Measurements from ENCODE around the gene PRPS2. TPM values are rescaled to one million over a fixed set of nuclear protein-coding genes. Genes with fewer than 3 reads are reported as not detected.

The PRPS2 gene
- total RNA-seq, 1 donor from 2014 or later: 24.8 TPM

GRCh38 chrX:12777670-12778069 lies 13.5 kb upstream of the PRPS2 start:
- no peak for TF ChIP-seq CTCF (conservative IDR thresholded peaks at IDR 0.05)
- Mint-ChIP-seq H3K27me3 (ENCODE audit: low read depth) (peaks cover 2% of the 10 kb centered on the region), H3K36me3 (ENCODE audit: low read depth) (no peaks in the 10 kb centered on the region), H3K4me1 (peaks cover 7% of the 10 kb centered on the region), H3K9me3 (peaks cover 6% of the 10 kb centered on the region), H3K4me3 (no peak overlapping the region), H3K27ac (ENCODE audit: unreplicated experiment) (no peak overlapping the region)
- no peak for DNase-seq (ENCODE audit: low read depth, low spot score)

GRCh38 chrX:12779534-12779933 lies 11.7 kb upstream of the PRPS2 start:
- Mint-ChIP-seq H3K27ac (ENCODE audit: unreplicated experiment) (no peak overlapping the region), H3K27me3 (ENCODE audit: low read depth) (no peaks in the 10 kb centered on the region), H3K4me3 (no peak overlapping the region), H3K36me3 (ENCODE audit: low read depth) (no peaks in the 10 kb centered on the region), H3K9me3 (peaks cover 8% of the 10 kb centered on the region), H3K4me1 (peaks cover 7% of the 10 kb centered on the region)
- no peak for TF ChIP-seq CTCF (conservative IDR thresholded peaks at IDR 0.05)
- no peak for DNase-seq (ENCODE audit: low read depth, low spot score)

- peaks cover 5% of the 10 kb centered on the region for H3K27me3 Mint-ChIP-seq (ENCODE audit: low read depth)
- no peak overlapping the region for H3K27ac Mint-ChIP-seq (ENCODE audit: unreplicated experiment)
- peaks cover under 1% of the 10 kb centered on the region for H3K36me3 Mint-ChIP-seq (ENCODE audit: low read depth)
- H3K9me3 Mint-ChIP-seq: peaks cover 3% of the 10 kb centered on the region
- H3K4me1 Mint-ChIP-seq: peaks cover 10% of the 10 kb centered on the region
- TF ChIP-seq CTCF (conservative IDR thresholded peaks at IDR 0.05): no peak
- H3K4me3 Mint-ChIP-seq: no peak overlapping the region
- no peak for DNase-seq (ENCODE audit: low read depth, low spot score)
These were observed 2.6 kb upstream of the PRPS2 start for GRCh38 chrX:12788645-12789044.

GRCh38 chrX:12789976-12790375 lies 1.2 kb upstream of the PRPS2 start:
- no peak overlapping the region for H3K27ac Mint-ChIP-seq (ENCODE audit: unreplicated experiment)
- DNase-seq (ENCODE audit: low read depth, low spot score): no peak
- peaks cover 5% of the 10 kb centered on the region for H3K27me3 Mint-ChIP-seq (ENCODE audit: low read depth)
- peaks cover 7% of the 10 kb centered on the region for H3K9me3 Mint-ChIP-seq
- H3K36me3 Mint-ChIP-seq (ENCODE audit: low read depth): peaks cover 8% of the 10 kb centered on the region
- TF ChIP-seq CTCF (conservative IDR thresholded peaks at IDR 0.05): no peak
- H3K4me1 Mint-ChIP-seq: peaks cover 10% of the 10 kb centered on the region
- peak overlapping the region; percentile 88 for H3K4me3 Mint-ChIP-seq

GRCh38 chrX:12790885-12791256 lies 341 bp upstream of the PRPS2 start:
- no peak for DNase-seq (ENCODE audit: low read depth, low spot score)
- H3K4me1 Mint-ChIP-seq: peaks cover 10% of the 10 kb centered on the region
- TF ChIP-seq CTCF (conservative IDR thresholded peaks at IDR 0.05): no peak
- H3K36me3 Mint-ChIP-seq (ENCODE audit: low read depth): peaks cover 16% of the 10 kb centered on the region
- H3K27me3 Mint-ChIP-seq (ENCODE audit: low read depth): peaks cover 5% of the 10 kb centered on the region
- peaks cover 7% of the 10 kb centered on the region for H3K9me3 Mint-ChIP-seq
- peak overlapping the region; percentile 88 for H3K4me3 Mint-ChIP-seq
- no peak overlapping the region for H3K27ac Mint-ChIP-seq (ENCODE audit: unreplicated experiment)

- no peak for DNase-seq (ENCODE audit: low read depth, low spot score)
- H3K4me3 Mint-ChIP-seq: peak overlapping the region; percentile 88
- peaks cover 10% of the 10 kb centered on the region for H3K4me1 Mint-ChIP-seq
- H3K27ac Mint-ChIP-seq (ENCODE audit: unreplicated experiment): no peak overlapping the region
- peaks cover 7% of the 10 kb centered on the region for H3K9me3 Mint-ChIP-seq
- peaks cover 5% of the 10 kb centered on the region for H3K27me3 Mint-ChIP-seq (ENCODE audit: low read depth)
- TF ChIP-seq CTCF (conservative IDR thresholded peaks at IDR 0.05): no peak
- H3K36me3 Mint-ChIP-seq (ENCODE audit: low read depth): peaks cover 16% of the 10 kb centered on the region
These were observed 1.5 kb downstream of the PRPS2 start for GRCh38 chrX:12792711-12793110.

All from neural crest cell (in vitro differentiated cells).